ENCODE measurements around the gene TFAP2C.

Gene TFAP2C

DNA sequence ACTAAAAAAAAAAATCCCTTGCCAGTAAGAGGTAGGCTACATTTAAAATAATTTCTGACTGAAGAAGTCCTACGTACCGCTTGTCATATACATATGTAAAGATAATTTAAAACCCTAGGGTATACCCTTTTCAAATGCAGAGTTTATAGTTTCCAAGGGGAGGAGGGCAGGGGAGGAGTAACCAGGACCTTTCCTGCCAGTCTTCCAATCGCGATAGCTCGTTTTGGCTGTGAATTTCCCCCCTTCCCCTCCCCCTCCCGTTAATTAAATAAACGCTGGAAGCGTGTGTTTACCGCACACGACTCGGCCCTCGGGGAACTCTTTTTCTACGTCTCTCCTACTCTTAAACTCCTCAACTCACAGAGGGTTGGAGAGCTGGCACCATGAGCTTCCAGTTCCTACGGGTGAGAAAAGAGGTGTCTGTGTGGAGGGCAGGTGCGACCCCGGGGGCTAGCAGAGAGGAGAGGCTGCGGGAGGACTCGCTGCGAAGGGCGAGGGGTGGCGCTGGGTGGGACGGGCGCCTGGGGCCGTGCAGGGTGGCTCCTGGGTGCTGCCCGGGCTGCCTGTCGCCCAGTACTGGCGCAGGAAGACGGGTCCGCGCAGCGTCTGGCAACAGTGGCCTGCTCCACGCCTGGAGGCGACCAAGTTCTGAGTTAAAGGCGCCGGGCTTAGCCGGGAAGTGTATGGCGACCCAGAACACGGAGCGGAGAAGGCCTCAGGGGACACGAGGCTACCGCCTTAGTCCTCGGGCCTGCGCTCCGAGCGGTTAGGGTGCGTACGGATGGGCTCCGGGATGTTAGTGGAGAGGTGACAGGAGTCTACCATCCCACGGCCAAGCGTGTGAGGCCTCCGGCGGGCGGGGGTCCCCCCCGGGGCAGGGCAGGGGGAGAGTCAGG lies 4.1 kb upstream of the TFAP2C start:
- Histone ChIP-seq H2AFZ (ENCODE audit: low read length) (no peak overlapping the region), H3K4me1 (ENCODE audit: low read length) (no peaks in the 10 kb centered on the region), H3K9ac (ENCODE audit: low read length) (no peak overlapping the region), H3K79me2 (ENCODE audit: low read length) (peaks cover 6% of the 10 kb centered on the region; the same call in 1 of the 2 replicates), H3F3A (ENCODE audit: insufficient read depth, low read length) (peaks cover 5% of the 10 kb centered on the region), H3K36me3 (replicated peaks; ENCODE audit: insufficient read depth, low read length) (no peaks in the 10 kb centered on the region), H3K27ac (ENCODE audit: low read length) (no peak overlapping the region), H3K4me2 (ENCODE audit: low read depth, low read length) (no peak overlapping the region), H3K9me3 (replicated peaks; ENCODE audit: insufficient read depth, low read length) (no peaks in the 10 kb centered on the region), H3K9me2 (replicated peaks; ENCODE audit: insufficient read depth, low read length) (no peaks in the 10 kb centered on the region), H4K20me1 (ENCODE audit: insufficient read depth, low read length) (no peaks in the 10 kb centered on the region), H3K4me3 (ENCODE audit: low read length) (no peak overlapping the region), H3K27me3 (replicated peaks; ENCODE audit: insufficient read depth, low read length) (peaks cover 12% of the 10 kb centered on the region; the same call in 1 of the 2 replicates)
- TF ChIP-seq EZH2phosphoT487 (IDR thresholded peaks at IDR 0.05; ENCODE audit: low read length) (no peak), EZH2 (optimal IDR thresholded peaks at IDR 0.05; ENCODE audit: low read depth, low read length) (no peak)
- TF ChIP-seq, protein P1, sequence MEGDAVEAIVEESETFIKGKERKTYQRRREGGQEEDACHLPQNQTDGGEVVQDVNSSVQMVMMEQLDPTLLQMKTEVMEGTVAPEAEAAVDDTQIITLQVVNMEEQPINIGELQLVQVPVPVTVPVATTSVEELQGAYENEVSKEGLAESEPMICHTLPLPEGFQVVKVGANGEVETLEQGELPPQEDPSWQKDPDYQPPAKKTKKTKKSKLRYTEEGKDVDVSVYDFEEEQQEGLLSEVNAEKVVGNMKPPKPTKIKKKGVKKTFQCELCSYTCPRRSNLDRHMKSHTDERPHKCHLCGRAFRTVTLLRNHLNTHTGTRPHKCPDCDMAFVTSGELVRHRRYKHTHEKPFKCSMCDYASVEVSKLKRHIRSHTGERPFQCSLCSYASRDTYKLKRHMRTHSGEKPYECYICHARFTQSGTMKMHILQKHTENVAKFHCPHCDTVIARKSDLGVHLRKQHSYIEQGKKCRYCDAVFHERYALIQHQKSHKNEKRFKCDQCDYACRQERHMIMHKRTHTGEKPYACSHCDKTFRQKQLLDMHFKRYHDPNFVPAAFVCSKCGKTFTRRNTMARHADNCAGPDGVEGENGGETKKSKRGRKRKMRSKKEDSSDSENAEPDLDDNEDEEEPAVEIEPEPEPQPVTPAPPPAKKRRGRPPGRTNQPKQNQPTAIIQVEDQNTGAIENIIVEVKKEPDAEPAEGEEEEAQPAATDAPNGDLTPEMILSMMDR (IDR thresholded peaks at IDR 0.05; ENCODE audit: low read length) = no peak
- DNase-seq = no peak

DNA sequence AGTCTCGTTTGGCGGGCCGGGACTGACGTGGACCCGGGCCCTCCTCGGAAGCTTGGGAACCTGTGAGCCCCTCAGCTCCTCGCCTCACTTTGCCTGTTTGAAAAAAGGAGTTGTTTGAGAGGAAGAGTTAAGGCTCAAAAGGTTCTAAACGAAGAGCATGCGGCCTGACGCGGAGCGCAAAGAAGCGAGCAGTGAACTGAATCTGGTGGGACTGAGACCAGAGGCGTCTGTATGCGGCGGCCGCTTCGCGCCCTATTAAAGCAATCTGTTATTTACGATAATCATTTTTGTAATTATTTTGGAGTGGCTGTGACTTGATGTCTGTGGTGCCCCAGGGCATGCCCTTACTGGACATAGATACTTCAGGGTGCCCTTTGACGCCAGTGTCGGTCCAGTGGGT lies 3.3 kb upstream of the TFAP2C start:
- H3K4me1 ChIP-seq (ENCODE audit: low read length) = no peaks in the 10 kb centered on the region
- H3K9me2 ChIP-seq (replicated peaks; ENCODE audit: insufficient read depth, low read length) = no peaks in the 10 kb centered on the region
- no peak overlapping the region for H3K27ac ChIP-seq (ENCODE audit: low read length)
- H3K4me2 ChIP-seq (ENCODE audit: low read depth, low read length) = no peak overlapping the region
- peaks cover 6% of the 10 kb centered on the region; the same call in 1 of the 2 replicates for H3K79me2 ChIP-seq (ENCODE audit: low read length)
- peaks cover 5% of the 10 kb centered on the region for H3F3A ChIP-seq (ENCODE audit: insufficient read depth, low read length)
- no peaks in the 10 kb centered on the region for H4K20me1 ChIP-seq (ENCODE audit: insufficient read depth, low read length)
- H3K36me3 ChIP-seq (replicated peaks; ENCODE audit: insufficient read depth, low read length) = no peaks in the 10 kb centered on the region
- peaks cover 12% of the 10 kb centered on the region; the same call in 1 of the 2 replicates for H3K27me3 ChIP-seq (replicated peaks; ENCODE audit: insufficient read depth, low read length)
- H3K9ac ChIP-seq (ENCODE audit: low read length) = no peak overlapping the region
- H2AFZ ChIP-seq (ENCODE audit: low read length) = no peak overlapping the region
- DNase-seq = no peak
- no peak for TF ChIP-seq EZH2 (optimal IDR thresholded peaks at IDR 0.05; ENCODE audit: low read depth, low read length)
- H3K9me3 ChIP-seq (replicated peaks; ENCODE audit: insufficient read depth, low read length) = no peaks in the 10 kb centered on the region
- no peak overlapping the region for H3K4me3 ChIP-seq (ENCODE audit: low read length)

DNA sequence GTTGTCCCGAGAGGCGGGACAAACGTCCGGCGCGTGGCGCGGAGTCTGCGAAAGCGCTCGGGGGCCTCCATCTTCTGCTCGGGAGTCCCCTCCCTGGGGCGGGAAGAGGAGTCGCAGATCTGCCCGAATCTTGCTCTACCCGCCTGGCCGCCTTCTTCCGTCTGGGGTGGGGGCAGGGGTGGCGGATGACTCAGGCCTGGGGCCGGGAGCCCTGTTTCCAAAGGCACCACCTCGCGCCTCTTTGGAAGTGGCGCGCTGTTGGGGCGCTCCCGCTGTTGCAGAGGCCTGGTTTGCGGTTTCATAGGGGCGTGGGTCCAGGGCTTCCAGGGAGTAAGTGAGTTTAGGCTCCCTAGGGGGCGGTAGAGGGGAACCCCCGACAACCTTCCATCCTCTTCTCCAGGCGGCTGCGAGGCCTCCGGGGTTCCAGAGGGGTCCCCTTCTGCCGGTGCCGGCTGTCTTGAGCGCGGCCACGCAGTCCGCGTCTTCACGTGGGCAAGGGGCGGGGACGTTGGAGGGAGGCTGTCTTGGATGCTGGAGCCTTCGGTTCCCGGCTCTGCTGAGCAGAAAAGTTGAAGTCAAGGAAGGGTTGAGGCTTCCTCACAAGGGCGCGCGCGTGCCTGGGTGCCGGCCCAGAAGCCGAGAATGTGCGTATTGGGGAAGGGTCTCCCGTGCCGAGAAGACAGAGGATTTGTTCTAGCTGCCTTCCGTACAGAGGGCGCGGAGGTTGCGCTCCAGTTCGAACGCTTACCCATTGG lies 2.6 kb upstream of the TFAP2C start:
- TF ChIP-seq, protein P1 (IDR thresholded peaks at IDR 0.05; ENCODE audit: low read length) = peak; percentile 23; the same call in 1 of the 2 replicates
- TF ChIP-seq EZH2phosphoT487 (IDR thresholded peaks at IDR 0.05; ENCODE audit: low read length) = no peak
- H3K9ac ChIP-seq (ENCODE audit: low read length) = no peak overlapping the region
- H2AFZ ChIP-seq (ENCODE audit: low read length) = no peak overlapping the region
- H3K9me3 ChIP-seq (replicated peaks; ENCODE audit: insufficient read depth, low read length) = no peaks in the 10 kb centered on the region
- H3K27ac ChIP-seq (ENCODE audit: low read length) = no peak overlapping the region
- H3K27me3 ChIP-seq (replicated peaks; ENCODE audit: insufficient read depth, low read length) = peaks cover 12% of the 10 kb centered on the region; the same call in 1 of the 2 replicates
- peak overlapping the region; percentile 29; the same call in 1 of the 2 replicates for H3K4me2 ChIP-seq (ENCODE audit: low read depth, low read length)
- no peaks in the 10 kb centered on the region for H3K36me3 ChIP-seq (replicated peaks; ENCODE audit: insufficient read depth, low read length)
- H4K20me1 ChIP-seq (ENCODE audit: insufficient read depth, low read length) = no peaks in the 10 kb centered on the region
- peaks cover 5% of the 10 kb centered on the region for H3F3A ChIP-seq (ENCODE audit: insufficient read depth, low read length)
- peaks cover 6% of the 10 kb centered on the region; the same call in 1 of the 2 replicates for H3K79me2 ChIP-seq (ENCODE audit: low read length)
- no peaks in the 10 kb centered on the region for H3K9me2 ChIP-seq (replicated peaks; ENCODE audit: insufficient read depth, low read length)
- no peaks in the 10 kb centered on the region for H3K4me1 ChIP-seq (ENCODE audit: low read length)
- DNase-seq = no peak
- H3K4me3 ChIP-seq (ENCODE audit: low read length) = no peak overlapping the region

Measured in MM.1S (cell line).